Right lobe of liver (tissue), 6 donors: ENCODE results near the gene UPB1. TPM values are rescaled to one million over a fixed set of nuclear protein-coding genes. Genes with fewer than 3 reads are reported as not detected.

Experiments used
- ATAC-seq, 4 donors: fragments of 200-7000 bp; cut with Tn5 transposase; one replicate each; pipeline ENCODE4 v1.9.1; 2020; ENCODE audit warnings: mild to moderate bottlenecking in 4 of 4, moderate library complexity in 4 of 4
- DNase-seq, 3 donors: peaks; one replicate each; pipeline ENCODE4 v3.0.0-alpha.2; 2020
- H3K27ac ChIP-seq, 3 donors: fragments of 200-600 bp; one replicate each; pipeline ENCODE4 v1.8.0; 2022
- H3K27me3 ChIP-seq, 2 donors: fragments of 200-600 bp; one replicate each; pipeline ENCODE4 v1.8.0; 2022
- H3K36me3 ChIP-seq, 4 donors: fragments of 200-600 bp; sonication (generic) in 1 of 4; one replicate each; pipeline versions ENCODE4 v1.5.1 to v1.8.0; 2017 to 2022; ENCODE audit warnings: control low read depth in 1 of 4
- H3K4me1 ChIP-seq, 4 donors: fragments of 200-600 bp; sonication (generic) in 1 of 4; one replicate each; pipeline versions ENCODE4 v1.5.1 to v1.8.0; 2017 to 2022; ENCODE audit warnings: control low read depth in 1 of 4
- H3K4me3 ChIP-seq, 3 donors: fragments of 200-600 bp; one replicate each; pipeline ENCODE4 v1.8.0; 2022
- H3K9me3 ChIP-seq, 4 donors: fragments of 200-600 bp; sonication (generic) in 1 of 4; one replicate each; pipeline versions ENCODE4 v1.5.1 to v1.8.0; 2017 to 2022; ENCODE audit warnings: control low read depth in 1 of 4
- POLR2A ChIP-seq: fragments of 450-650 bp; IDR thresholded peaks from one replicate; pipeline ENCODE4 v1.6.1; 2017; ENCODE audit warnings: antibody characterized with exemption, mild to moderate bottlenecking
- WGBS: methylation state at CpG from one replicate; pipeline ENCODE4 v1.1.6; 2018; ENCODE audit warnings: low coverage, low lambda C conversion rate; ENCODE audit not compliant: insufficient coverage; ENCODE audit errors: missing lambda C conversion rate; 5-methylcytosine and 5-hydroxymethylcytosine counted together
- intact Hi-C, 2 donors: fragments of 100-400 bp; cut with DNase I; formaldehyde crosslinking; loops; one replicate each; pipeline versions ENCODE4 v1.11.2 to v1.14.1; 2022
- total RNA-seq, 6 experiments: library from RNA; depleted of rRNA in 2 of 6; stranded (reverse); fragments of >200 nt in 2 of 6; fragmentation: NEBNext Ultra II Directional in 3 of 6; extraction: Animal tissue kit (Norgen Biotek cat#: 25700) in 3 of 6; gene quantifications; one replicate each; pipeline versions ENCODE4 v1.1.0 to v1.2.4, GENCODE V29; 2016 to 2023
- TF ChIP-seq, protein P1 (sequence below), 4 donors: fragments of 200-600 bp in 3 of 4; fragments of 450-650 bp in 1 of 4; IDR thresholded peaks; one replicate each; pipeline versions ENCODE4 v1.5.1 to v1.8.0; 2016 to 2022; ENCODE audit warnings: antibody characterized with exemption in 4 of 4, mild to moderate bottlenecking in 2 of 4
- donor health status: DM: no; HTN: yes; CAD: no.
- donor health status: DM: no; HTN: no; CAD: no.
- donor health status: DM: no; HTN: no; CAD: no.
- donor health status: DM: no; HTN: yes; CAD: no.
- donor health status: DM: no; HTN: yes; CAD: no.

Gene UPB1
- total RNA-seq, 6 experiments from 2014 or later = 50.6 to 169 (median 100) TPM

GRCh38 chr22:24541681-24542515, 46.8 kb downstream of the UPB1 start:
- Histone ChIP-seq H3K4me3 (no peak overlapping the region), H3K4me1 (peaks cover 0 to 82% (median 25%) of the 10 kb centered on the region in 4 donors), H3K9me3 (no peaks in the 10 kb centered on the region), H3K36me3 (peaks cover 0 to 58% (median 30%) of the 10 kb centered on the region in 4 donors), H3K27ac (peak overlapping the region; percentile 6 to 89 (median 44)), H3K27me3 (no peaks in the 10 kb centered on the region)
- DNase-seq (peak in 1 of 3 donors; percentile 67), ATAC-seq (peak in 2 of 4 donors; percentile 0 to 4)
- no peak for TF ChIP-seq POLR2A
- TF ChIP-seq, protein P1, sequence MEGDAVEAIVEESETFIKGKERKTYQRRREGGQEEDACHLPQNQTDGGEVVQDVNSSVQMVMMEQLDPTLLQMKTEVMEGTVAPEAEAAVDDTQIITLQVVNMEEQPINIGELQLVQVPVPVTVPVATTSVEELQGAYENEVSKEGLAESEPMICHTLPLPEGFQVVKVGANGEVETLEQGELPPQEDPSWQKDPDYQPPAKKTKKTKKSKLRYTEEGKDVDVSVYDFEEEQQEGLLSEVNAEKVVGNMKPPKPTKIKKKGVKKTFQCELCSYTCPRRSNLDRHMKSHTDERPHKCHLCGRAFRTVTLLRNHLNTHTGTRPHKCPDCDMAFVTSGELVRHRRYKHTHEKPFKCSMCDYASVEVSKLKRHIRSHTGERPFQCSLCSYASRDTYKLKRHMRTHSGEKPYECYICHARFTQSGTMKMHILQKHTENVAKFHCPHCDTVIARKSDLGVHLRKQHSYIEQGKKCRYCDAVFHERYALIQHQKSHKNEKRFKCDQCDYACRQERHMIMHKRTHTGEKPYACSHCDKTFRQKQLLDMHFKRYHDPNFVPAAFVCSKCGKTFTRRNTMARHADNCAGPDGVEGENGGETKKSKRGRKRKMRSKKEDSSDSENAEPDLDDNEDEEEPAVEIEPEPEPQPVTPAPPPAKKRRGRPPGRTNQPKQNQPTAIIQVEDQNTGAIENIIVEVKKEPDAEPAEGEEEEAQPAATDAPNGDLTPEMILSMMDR (IDR thresholded peaks at IDR 0.05) = no peak
- intact Hi-C loops = no loop called here
- WGBS = 17% methylated on average over 2 of the region's 6 CpGs

DNA sequence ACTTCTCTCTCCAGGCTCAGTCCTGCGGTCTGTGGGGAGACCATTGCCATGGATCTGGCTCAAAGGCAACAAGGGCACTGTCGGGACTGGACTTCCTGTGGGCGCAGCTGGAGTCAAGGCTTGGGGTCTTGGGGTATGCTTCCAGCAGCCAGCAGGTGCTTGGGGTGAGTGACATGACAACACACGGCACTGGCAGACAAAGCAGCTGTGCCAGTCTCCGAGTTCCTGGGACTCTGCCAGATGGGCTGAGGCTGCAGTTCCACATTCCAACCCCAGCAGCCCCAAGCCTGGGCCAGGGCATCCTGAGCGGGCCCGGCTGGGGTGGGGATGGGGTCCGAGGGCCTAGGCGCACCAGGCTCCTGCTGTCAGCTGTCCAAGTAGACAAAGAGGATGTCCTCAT, 47.5 kb downstream of the UPB1 start:
- peak; percentile 42 to 52 (median 50) for ATAC-seq
- DNase-seq = peak; percentile 77 to 87 (median 83)
- Histone ChIP-seq H3K4me3 (no peak overlapping the region), H3K36me3 (peaks cover 0 to 63% (median 36%) of the 10 kb centered on the region in 4 donors), H3K9me3 (no peaks in the 10 kb centered on the region), H3K27ac (peak overlapping the region; percentile 48 to 89 (median 77)), H3K27me3 (no peaks in the 10 kb centered on the region), H3K4me1 (peaks cover 0 to 82% (median 27%) of the 10 kb centered on the region in 4 donors)
- no CpG with 5 or more reads among the region's 9 CpGs for WGBS
- TF ChIP-seq, protein P1 (IDR thresholded peaks at IDR 0.05) = peak in 1 of 4 donors; percentile 44
- peak; percentile 18 for TF ChIP-seq POLR2A
- intact Hi-C loops = no loop called here

- peak; percentile 59 to 77 (median 69) for DNase-seq
- 20% methylated on average over 3 of the region's 7 CpGs for WGBS
- Histone ChIP-seq H3K36me3 (peaks cover 0 to 66% (median 41%) of the 10 kb centered on the region in 4 donors), H3K4me1 (peaks cover 0 to 79% (median 29%) of the 10 kb centered on the region in 4 donors), H3K27me3 (no peaks in the 10 kb centered on the region), H3K9me3 (no peaks in the 10 kb centered on the region), H3K27ac (peak overlapping the region; percentile 48 to 89 (median 77)), H3K4me3 (no peak overlapping the region)
- intact Hi-C loops = no loop called here
- no peak for TF ChIP-seq POLR2A
- ATAC-seq = peak; percentile 7 to 22 (median 12)
Observed at GRCh38 chr22:24543185-24543601, 48.1 kb downstream of the UPB1 start.

GRCh38 chr22:24543679-24544243, 48.6 kb downstream of the UPB1 start:
- DNase-seq = peak; percentile 65 to 82 (median 80)
- Histone ChIP-seq H3K4me3 (no peak overlapping the region), H3K4me1 (peaks cover 0 to 77% (median 32%) of the 10 kb centered on the region in 4 donors), H3K27ac (peak overlapping the region; percentile 48 to 89 (median 77)), H3K36me3 (peaks cover 0 to 72% (median 44%) of the 10 kb centered on the region in 4 donors), H3K9me3 (no peaks in the 10 kb centered on the region), H3K27me3 (no peaks in the 10 kb centered on the region)
- ATAC-seq = peak; percentile 11 to 43 (median 32)
- intact Hi-C loops = no loop called here
- 11% methylated on average over 2 of the region's 11 CpGs for WGBS
- TF ChIP-seq, protein P1 (IDR thresholded peaks at IDR 0.05) = no peak

- intact Hi-C loops = no loop called here
- H3K4me1 ChIP-seq = peaks cover 0 to 79% (median 38%) of the 10 kb centered on the region in 4 donors
- peaks cover 0 to 46% (median 30%) of the 10 kb centered on the region in 4 donors for H3K36me3 ChIP-seq
- peak overlapping the region; percentile 71 to 89 (median 86) for H3K27ac ChIP-seq
- ATAC-seq (no peak), DNase-seq (peak in 1 of 3 donors; percentile 31)
- H3K4me3 ChIP-seq = no peak overlapping the region
- TF ChIP-seq, protein P1 (IDR thresholded peaks at IDR 0.05) = no peak
- no peak for TF ChIP-seq POLR2A
- H3K27me3 ChIP-seq = no peaks in the 10 kb centered on the region
- 100% methylated on average over 1 of the region's 4 CpGs for WGBS
- no peaks in the 10 kb centered on the region for H3K9me3 ChIP-seq
Observed at GRCh38 chr22:24548812-24549211, 53.7 kb downstream of the UPB1 start.
